ENCODE measurements around the gene CCDC88C. TPM values are rescaled to one million over a fixed set of nuclear protein-coding genes. Genes with fewer than 3 reads are reported as not detected.

CCDC88C gene
- polyA plus RNA-seq, 3 donors: 39.2 to 49.7 (median 44.4) TPM

GRCh38 chr14:91330856-91331255, 86.8 kb downstream of the CCDC88C start:
- DNase-seq: no peak

- DNase-seq: no peak
Observed at GRCh38 chr14:91330096-91330696, 87.4 kb downstream of the CCDC88C start.

- no peak for DNase-seq
Observed at GRCh38 chr14:91329486-91330014, 88.1 kb downstream of the CCDC88C start.

GRCh38 chr14:91328313-91329050, 89.1 kb downstream of the CCDC88C start:
- no peak for DNase-seq

- no peak for DNase-seq
Observed at GRCh38 chr14:91327661-91328312, 89.8 kb downstream of the CCDC88C start.

- no peak for DNase-seq
Observed at GRCh38 chr14:91327250-91327595, 90.4 kb downstream of the CCDC88C start.

- DNase-seq: no peak
Observed at GRCh38 chr14:91326514-91327249, 90.9 kb downstream of the CCDC88C start.

GRCh38 chr14:91324606-91325575, 92.7 kb downstream of the CCDC88C start:
- DNase-seq: no peak

GRCh38 chr14:91323671-91324605, 93.7 kb downstream of the CCDC88C start:
- peak; percentile 76 for DNase-seq

GRCh38 chr14:91323031-91323430, 94.6 kb downstream of the CCDC88C start:
- DNase-seq: no peak

- no peak for DNase-seq
Observed at GRCh38 chr14:91322623-91323022, 95.0 kb downstream of the CCDC88C start.

- no peak for DNase-seq
Observed at GRCh38 chr14:91321131-91321530, 96.5 kb downstream of the CCDC88C start.

GRCh38 chr14:91320266-91320665, 97.4 kb downstream of the CCDC88C start:
- no peak for DNase-seq

GRCh38 chr14:91318911-91319310, 98.7 kb downstream of the CCDC88C start:
- no peak for DNase-seq

- DNase-seq: no peak
Observed at GRCh38 chr14:91317381-91318308, 100.0 kb downstream of the CCDC88C start.

GRCh38 chr14:91316761-91317160, 100.9 kb downstream of the CCDC88C start:
- no peak for DNase-seq

- no peak for DNase-seq
Observed at GRCh38 chr14:91315844-91316267, 101.8 kb downstream of the CCDC88C start.

- DNase-seq: no peak
Observed at GRCh38 chr14:91313852-91314251, 103.8 kb downstream of the CCDC88C start.

Data from renal pelvis (tissue), 4 donors.